Caki2 (cell line): ENCODE measurements around the gene PTGDR2. TPM values are rescaled to one million over a fixed set of nuclear protein-coding genes. Genes with fewer than 3 reads are reported as not detected.
"Not testable (repeated sequence)": the region's sequence is repeated elsewhere in the genome, so short reads cannot be mapped to it uniquely, and the experiment has no call there.

Experiments used
- DNase-seq: peaks from one replicate; pipeline ENCODE4 v3.0.0-alpha.2; 2015; ENCODE audit warnings: low read depth
- in situ Hi-C: cut with HindIII; loops from 2 replicates; pipeline ENCODE4 v1.10.0; 2016; ENCODE audit warnings: low sequenced_read_pairs, low pct_unique_long_range_greater_than_20kb, mixed read lengths
- total RNA-seq: library from RNA; depleted of rRNA; stranded (reverse); fragments of >200 nt; shearing (Covaris generic); gene quantifications from 2 replicates; pipeline ENCODE4 v1.2.3, GENCODE V29; 2014; ENCODE audit warnings: low replicate concordance; rRNA removed

Gene PTGDR2
- total RNA-seq, 1 experiment from 2014 or later: not detected

- DNase-seq: no peak
- in situ Hi-C loops: no loop called here
Observed at GRCh38 chr11:60825790-60826189, 30.0 kb downstream of the PTGDR2 start.

GRCh38 chr11:60825118-60825517, 30.6 kb downstream of the PTGDR2 start:
- in situ Hi-C loops: no loop called here
- no peak for DNase-seq

- DNase-seq, in situ Hi-C loops: not testable (repeated sequence)
Observed at GRCh38 chr11:60823745-60824306, 31.9 kb downstream of the PTGDR2 start.

- DNase-seq: no peak
- in situ Hi-C loops: no loop called here
Observed at GRCh38 chr11:60821827-60822599, 33.7 kb downstream of the PTGDR2 start.

- in situ Hi-C loops: no loop called here
- no peak for DNase-seq
Observed at GRCh38 chr11:60818057-60818456, 37.7 kb downstream of the PTGDR2 start.

- in situ Hi-C loops: no loop called here
- no peak for DNase-seq
Observed at GRCh38 chr11:60816590-60817157, 39.1 kb downstream of the PTGDR2 start.

- in situ Hi-C loops: no loop called here
- no peak for DNase-seq
Observed at GRCh38 chr11:60814112-60814511, 41.6 kb downstream of the PTGDR2 start.

- DNase-seq: no peak
- in situ Hi-C loops: no loop called here
Observed at GRCh38 chr11:60813324-60813723, 42.4 kb downstream of the PTGDR2 start.

- in situ Hi-C loops: no loop called here
- no peak for DNase-seq
Observed at GRCh38 chr11:60810569-60810968, 45.2 kb downstream of the PTGDR2 start.

- in situ Hi-C loops: no loop called here
- DNase-seq: no peak
Observed at GRCh38 chr11:60810151-60810550, 45.6 kb downstream of the PTGDR2 start.

GRCh38 chr11:60809691-60810090, 46.1 kb downstream of the PTGDR2 start:
- no peak for DNase-seq
- in situ Hi-C loops: no loop called here

- in situ Hi-C loops: no loop called here
- DNase-seq: no peak
Observed at GRCh38 chr11:60809249-60809648, 46.5 kb downstream of the PTGDR2 start.

GRCh38 chr11:60803273-60803936, 52.3 kb downstream of the PTGDR2 start:
- in situ Hi-C loops: no loop called here
- DNase-seq: no peak

GRCh38 chr11:60801194-60801593, 54.6 kb downstream of the PTGDR2 start:
- no peak for DNase-seq
- in situ Hi-C loops: no loop called here

Other genes with a start within 250 kb of the PTGDR2 start
- not detected in 2 replicates for gene MS4A8, start 156.3 kb downstream of the PTGDR2 start, total RNA-seq
- not detected in 2 replicates for gene MS4A18, start 131.2 kb downstream of the PTGDR2 start, total RNA-seq
- not detected in 2 replicates for gene MS4A15, start 99.1 kb downstream of the PTGDR2 start, total RNA-seq
- gene MS4A10, start 70.6 kb downstream of the PTGDR2 start, total RNA-seq: not detected in 2 replicates
- 6.7 and 7.3 TPM in 2 replicates for gene CCDC86, start 13.8 kb downstream of the PTGDR2 start, total RNA-seq
- not detected in 2 replicates for gene ZP1, start 11.6 kb upstream of the PTGDR2 start, total RNA-seq
- 51.1 and 79.3 TPM in 2 replicates for gene PRPF19, start 50.6 kb upstream of the PTGDR2 start, total RNA-seq
- 10.2 and 18.2 TPM in 2 replicates for gene TMEM109, start 58.2 kb upstream of the PTGDR2 start, total RNA-seq
- 33.6 and 36.7 TPM in 2 replicates for gene TMEM132A, start 68.5 kb upstream of the PTGDR2 start, total RNA-seq
- not detected in 2 replicates for gene SLC15A3, start 96.2 kb upstream of the PTGDR2 start, total RNA-seq
- gene CD6, start 115.7 kb upstream of the PTGDR2 start, total RNA-seq: not detected in 2 replicates
- gene CD5, start 246.5 kb upstream of the PTGDR2 start, total RNA-seq: not detected in 2 replicates